Fibroblast of the aortic adventitia (primary cell): ENCODE measurements around the gene ABCA6. TPM values are rescaled to one million over a fixed set of nuclear protein-coding genes. Genes with fewer than 3 reads are reported as not detected.

Experiments used
- DNase-seq: peaks from one replicate; pipeline ENCODE4 v3.0.0-alpha.2; 2010; ENCODE audit warnings: low read depth
- H3K4me3 ChIP-seq: 2 replicates; pipeline ENCODE4 v1.5.1; 2011; ENCODE audit warnings: low read depth, mild to moderate bottlenecking, control low read depth, low read length, moderate library complexity
- CTCF ChIP-seq: IDR thresholded peaks from 2 replicates; pipeline ENCODE4 v1.5.1; 2011; ENCODE audit warnings: mild to moderate bottlenecking, low read length, control low read depth, inconsistent platforms; ENCODE audit not compliant: insufficient read depth
- total RNA-seq: library from RNA; depleted of rRNA; stranded (reverse); fragments of >200 nt; gene quantifications from 2 replicates; pipeline ENCODE4 v1.2.3, GENCODE V29; 2012; ENCODE audit warnings: low replicate concordance

ABCA6 gene, protein sequence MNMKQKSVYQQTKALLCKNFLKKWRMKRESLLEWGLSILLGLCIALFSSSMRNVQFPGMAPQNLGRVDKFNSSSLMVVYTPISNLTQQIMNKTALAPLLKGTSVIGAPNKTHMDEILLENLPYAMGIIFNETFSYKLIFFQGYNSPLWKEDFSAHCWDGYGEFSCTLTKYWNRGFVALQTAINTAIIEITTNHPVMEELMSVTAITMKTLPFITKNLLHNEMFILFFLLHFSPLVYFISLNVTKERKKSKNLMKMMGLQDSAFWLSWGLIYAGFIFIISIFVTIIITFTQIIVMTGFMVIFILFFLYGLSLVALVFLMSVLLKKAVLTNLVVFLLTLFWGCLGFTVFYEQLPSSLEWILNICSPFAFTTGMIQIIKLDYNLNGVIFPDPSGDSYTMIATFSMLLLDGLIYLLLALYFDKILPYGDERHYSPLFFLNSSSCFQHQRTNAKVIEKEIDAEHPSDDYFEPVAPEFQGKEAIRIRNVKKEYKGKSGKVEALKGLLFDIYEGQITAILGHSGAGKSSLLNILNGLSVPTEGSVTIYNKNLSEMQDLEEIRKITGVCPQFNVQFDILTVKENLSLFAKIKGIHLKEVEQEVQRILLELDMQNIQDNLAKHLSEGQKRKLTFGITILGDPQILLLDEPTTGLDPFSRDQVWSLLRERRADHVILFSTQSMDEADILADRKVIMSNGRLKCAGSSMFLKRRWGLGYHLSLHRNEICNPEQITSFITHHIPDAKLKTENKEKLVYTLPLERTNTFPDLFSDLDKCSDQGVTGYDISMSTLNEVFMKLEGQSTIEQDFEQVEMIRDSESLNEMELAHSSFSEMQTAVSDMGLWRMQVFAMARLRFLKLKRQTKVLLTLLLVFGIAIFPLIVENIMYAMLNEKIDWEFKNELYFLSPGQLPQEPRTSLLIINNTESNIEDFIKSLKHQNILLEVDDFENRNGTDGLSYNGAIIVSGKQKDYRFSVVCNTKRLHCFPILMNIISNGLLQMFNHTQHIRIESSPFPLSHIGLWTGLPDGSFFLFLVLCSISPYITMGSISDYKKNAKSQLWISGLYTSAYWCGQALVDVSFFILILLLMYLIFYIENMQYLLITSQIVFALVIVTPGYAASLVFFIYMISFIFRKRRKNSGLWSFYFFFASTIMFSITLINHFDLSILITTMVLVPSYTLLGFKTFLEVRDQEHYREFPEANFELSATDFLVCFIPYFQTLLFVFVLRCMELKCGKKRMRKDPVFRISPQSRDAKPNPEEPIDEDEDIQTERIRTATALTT (N-terminal part only)
- 192 and 340 TPM in 2 replicates for total RNA-seq

GRCh38 chr17:69141431-69142174, at the start of gene ABCA6:
Gene ABCA6, minus strand, starts transcription at chr17:69141895. Its CDS starts 1,192 bp downstream, at chr17:69140703.
- TF ChIP-seq CTCF = no peak
- peak; percentile 86 for DNase-seq
- peak within 1 kb of the TSS; percentile 67 for H3K4me3 ChIP-seq

DNA sequence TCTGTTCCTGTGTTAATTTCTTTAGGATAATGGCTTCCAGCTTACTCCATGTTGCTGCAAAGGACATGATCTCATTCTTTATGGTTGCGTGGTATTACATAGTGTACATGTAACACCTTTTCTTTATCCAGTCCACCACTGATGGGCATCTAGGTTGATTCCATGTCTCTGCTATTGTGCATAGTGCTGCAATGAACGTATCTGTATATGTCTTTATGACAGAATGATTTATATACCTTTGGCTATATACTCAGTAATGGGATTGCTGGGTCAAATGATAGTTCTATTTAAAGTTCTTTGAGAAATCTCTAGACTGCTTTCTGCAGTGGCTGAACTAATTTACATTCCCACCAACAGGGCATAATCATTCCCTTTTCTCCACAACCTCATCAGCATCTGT, 47.1 kb upstream of the ABCA6 start:
- no peak for TF ChIP-seq CTCF
- H3K4me3 ChIP-seq = no peak overlapping the region
- DNase-seq = no peak

GRCh38 chr17:69188064-69188463, 46.4 kb upstream of the ABCA6 start:
- TF ChIP-seq CTCF = no peak
- DNase-seq = no peak
- H3K4me3 ChIP-seq = no peak overlapping the region

DNA sequence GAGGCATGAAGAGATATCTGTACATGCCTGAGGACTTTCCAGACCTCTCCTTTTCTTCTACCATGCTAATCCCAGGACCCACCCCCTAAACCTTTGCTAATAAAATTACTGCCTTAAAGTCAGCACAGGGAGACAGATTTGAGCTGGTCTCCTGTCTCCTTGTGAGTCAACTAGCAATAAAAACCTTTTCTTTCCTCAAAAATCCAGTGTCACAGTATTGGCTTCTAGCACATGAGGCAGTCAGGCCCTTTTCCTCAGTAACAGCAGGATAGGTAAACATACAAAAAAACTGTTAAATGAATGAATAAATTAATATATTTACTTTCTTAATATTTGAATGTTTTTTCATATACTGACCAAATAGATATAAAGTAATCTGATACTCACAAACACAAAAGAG, 45.6 kb upstream of the ABCA6 start:
- DNase-seq = no peak
- H3K4me3 ChIP-seq = no peak overlapping the region
- TF ChIP-seq CTCF = no peak

- H3K4me3 ChIP-seq = no peak overlapping the region
- peak; percentile 81 for DNase-seq
- TF ChIP-seq CTCF = no peak
Measured at GRCh38 chr17:69179227-69179952, 37.7 kb upstream of the ABCA6 start.
